CD4-positive, alpha-beta T cell treated with Interleukin-17A for 4 hours (primary cell): Measurements from ENCODE around the gene FITM2.
"Not testable (repeated sequence)": the region's sequence is repeated elsewhere in the genome, so short reads cannot be mapped to it uniquely, and the experiment has no call there.

Experiments
- DNase-seq: peaks from one replicate; pipeline ENCODE4 v3.0.0-alpha.2; 2020; ENCODE audit warnings: mixed read lengths

The FITM2 gene

GRCh38 chr20:44331201-44331600, 20.2 kb upstream of the FITM2 start:
- DNase-seq = no peak

DNA sequence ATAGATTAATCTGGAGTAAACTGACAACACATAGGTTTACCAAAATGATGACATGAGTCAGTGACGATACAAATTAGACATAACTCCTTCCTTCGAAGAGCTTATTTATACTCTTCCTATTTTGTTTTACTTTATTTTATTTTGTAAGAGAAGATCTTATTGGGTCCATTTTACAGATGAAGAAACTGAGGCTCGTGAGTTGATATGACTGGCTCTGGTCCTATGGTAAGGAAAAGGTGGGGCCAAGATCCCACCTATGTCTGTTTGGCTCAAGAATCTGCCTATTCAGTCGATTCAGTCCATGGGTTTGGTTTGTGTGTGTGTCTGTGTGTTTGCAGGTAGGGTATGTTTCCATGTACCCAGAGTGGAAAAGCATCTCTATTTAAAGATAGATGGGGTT, 17.4 kb upstream of the FITM2 start:
- DNase-seq = no peak

DNA sequence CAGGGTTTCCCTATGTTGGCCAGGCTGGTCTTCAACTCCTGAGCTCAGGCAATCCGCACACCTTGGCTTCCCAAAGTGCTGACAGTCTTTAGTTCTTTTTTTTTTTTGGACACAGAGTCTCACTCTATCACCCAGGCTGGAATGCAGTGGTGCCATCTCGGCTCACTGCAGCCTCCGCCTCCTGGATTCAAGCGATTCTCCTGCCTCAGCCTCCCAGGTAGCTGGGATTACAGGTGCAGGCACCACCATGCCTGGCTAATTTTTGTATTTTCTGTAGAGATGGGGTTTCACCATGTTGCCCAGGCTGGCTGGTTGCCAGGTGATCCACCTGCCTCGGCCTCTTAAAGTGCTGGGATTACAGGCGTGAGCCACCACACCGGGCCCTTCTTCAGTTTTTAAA, 16.7 kb upstream of the FITM2 start:
- DNase-seq = not testable (repeated sequence)

GRCh38 chr20:44326391-44327159, 15.6 kb upstream of the FITM2 start:
- DNase-seq = peak; percentile 51

DNA sequence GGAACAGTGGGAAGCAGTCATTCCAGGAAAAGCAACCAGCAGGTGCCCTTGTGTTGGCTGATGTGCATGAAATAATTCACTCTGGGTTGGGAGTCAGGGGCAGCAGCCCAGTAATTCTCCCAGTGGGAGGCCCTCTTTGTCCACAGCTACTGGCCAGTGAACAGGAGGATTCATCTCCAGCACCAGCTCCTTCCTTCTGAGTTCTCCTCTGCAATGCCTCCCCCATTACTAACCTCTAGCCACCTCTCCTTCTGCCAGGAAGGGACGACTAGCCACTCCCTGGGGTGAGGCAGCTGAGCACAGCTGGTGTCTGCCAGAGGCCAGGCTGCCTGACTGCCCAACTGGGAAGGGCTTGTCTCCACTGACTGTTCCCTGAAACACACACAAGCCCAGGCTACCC, 13.3 kb upstream of the FITM2 start:
- DNase-seq = no peak

- no peak for DNase-seq
These were observed 8.9 kb upstream of the FITM2 start for GRCh38 chr20:44319839-44320422.

DNA sequence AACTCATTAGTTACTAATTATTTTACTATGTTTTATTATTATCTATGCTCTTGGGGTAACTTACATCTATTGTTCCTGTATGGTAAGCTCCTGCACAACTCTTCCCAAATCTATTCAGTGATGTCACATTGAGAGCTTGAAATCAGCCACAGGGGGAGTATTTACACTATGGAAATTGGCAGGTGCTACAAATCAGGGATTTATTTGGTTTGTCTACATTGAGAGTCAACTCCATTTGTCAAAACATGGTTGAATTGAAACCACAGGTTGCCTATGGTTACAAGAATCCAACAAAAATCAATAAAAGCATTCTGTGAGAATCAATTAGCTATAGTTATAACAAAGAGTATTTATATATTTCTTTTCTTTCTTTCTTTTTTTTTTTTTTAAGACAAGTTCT, 3.9 kb upstream of the FITM2 start:
- no peak for DNase-seq

GRCh38 chr20:44309763-44310663, 989 bp downstream of the FITM2 start:
- no peak for DNase-seq

GRCh38 chr20:44306927-44307326, 4.1 kb downstream of the FITM2 start:
- DNase-seq = no peak

DNA sequence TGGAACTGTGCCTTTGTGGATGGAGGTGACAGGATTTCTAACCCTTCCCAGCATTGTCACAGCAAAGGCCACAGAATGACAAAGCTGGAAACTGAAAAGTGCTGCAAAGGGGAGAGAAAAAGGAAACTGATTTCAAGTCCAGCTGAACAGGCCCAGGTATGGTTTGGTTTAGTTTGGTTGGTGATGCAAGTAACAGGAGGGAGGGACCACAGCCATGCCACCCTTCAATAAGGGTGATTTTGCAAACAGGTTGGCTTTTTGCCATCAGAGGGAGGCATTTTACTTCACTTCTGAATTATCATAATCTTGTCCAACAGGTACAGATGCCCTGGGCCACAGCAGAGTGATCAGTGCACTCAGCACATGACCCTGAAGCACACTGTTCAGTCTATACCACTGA, 6.6 kb downstream of the FITM2 start:
- no peak for DNase-seq

- DNase-seq = no peak
These were observed 8.3 kb downstream of the FITM2 start for GRCh38 chr20:44302736-44303135.

DNA sequence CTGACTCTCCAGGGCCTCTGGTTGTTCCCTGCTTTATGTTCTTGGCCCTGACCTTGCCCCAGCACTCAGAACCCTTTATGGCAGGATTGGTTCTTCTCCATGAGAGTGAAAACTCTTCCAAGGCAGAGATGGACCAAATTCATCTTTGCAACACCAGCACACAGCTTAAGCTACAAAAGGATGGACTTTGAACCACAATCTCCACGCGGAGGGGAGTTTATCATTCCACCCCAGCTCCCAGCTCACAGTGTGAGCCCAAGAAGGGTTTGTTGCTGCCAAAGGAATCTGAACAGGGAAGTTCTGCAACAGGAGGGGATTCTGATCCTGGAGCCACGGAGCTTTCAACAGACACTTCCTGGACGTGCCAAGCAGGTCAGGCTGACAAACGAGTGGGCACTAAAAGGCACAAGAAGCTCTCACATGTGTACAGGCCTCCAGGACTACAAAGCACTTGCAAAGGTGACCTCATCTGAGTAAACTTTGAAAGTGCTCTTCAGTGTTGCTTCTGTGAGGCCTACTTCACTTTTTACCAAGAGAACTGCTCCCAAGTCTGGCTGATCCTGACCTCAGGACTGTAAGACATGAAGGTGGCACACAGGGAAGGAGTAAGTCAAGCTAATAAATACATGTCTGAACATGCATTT, 8.9 kb downstream of the FITM2 start:
- no peak for DNase-seq

DNA sequence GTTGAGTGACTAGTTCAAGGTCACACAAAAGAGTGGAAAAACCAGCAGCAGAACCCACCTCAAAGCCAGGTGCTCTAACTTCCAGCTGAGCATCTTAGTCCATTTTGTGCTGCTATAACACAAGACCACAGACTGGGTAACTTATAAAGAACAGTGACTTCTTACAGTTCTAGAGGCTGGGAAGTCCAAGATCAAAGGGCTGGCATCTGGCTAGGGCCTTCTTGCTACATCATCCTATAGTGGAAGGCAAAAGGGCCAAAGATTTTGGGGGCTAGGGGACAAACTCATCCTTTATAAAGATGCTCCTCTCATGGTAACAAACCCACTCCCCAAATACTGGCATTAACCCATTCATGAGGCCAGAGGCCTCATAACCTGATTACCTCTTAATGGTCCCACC, 9.7 kb downstream of the FITM2 start:
- no peak for DNase-seq

GRCh38 chr20:44299011-44299535, 11.9 kb downstream of the FITM2 start:
- DNase-seq = not testable (repeated sequence)

DNA sequence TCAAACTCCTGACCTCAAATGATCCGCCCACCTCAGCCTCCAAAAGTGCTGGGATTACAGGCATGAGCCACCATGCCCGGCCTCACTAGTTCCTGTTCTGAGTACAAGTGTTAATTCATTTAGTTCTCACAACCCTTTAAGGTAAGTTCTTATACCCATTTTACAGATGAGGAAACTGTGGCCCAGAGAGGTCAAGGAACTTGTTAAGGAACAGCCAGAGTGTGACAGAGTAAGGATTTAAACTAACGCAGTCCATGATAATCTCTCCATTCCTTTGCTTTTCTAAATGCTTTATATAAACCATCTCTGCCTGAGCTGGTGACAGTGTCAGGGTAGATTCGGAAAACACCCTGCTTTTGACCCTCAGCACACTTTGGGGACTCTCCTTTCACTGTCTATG, 13.3 kb downstream of the FITM2 start:
- no peak for DNase-seq

DNA sequence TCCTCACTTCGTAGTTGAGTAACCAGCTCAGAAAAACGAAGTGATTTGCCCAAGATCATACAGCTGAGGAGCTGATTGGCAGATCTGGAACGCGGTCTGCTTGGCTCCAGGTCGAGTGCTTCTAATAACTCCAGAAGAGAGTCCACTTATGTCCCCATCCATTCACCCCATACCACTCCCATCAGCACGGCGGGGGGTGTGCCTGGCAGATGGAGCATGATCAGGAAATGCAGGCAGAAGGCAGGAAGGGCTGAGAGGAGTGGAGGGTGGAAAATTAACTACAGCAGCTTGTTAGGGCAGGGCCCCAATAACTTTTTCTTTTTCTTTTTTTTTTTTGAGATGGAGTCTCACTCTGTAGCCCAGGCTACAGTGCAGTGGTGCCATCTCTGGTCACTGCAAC, 15.0 kb downstream of the FITM2 start:
- no peak for DNase-seq

GRCh38 chr20:44291754-44292153, 19.2 kb downstream of the FITM2 start:
- DNase-seq = no peak

DNA sequence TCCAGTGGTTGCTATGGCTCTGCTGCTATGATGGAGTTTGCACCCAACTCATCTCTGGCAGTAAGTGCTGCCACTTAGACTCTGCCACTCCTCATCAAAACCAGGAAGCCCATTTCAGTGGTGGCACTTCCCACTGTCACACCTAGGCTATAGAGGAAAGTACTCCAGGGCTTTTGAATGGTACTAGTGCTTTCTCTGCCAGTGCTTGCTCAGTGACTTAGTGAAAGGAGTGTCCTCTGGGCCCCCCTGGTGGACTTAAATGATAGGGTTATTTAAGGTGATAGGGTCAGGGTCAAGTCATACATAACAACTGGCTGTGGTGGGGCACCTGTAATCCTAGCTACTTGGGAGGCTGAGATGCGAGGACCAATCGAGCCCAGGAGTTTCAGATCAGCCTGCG, 22.8 kb downstream of the FITM2 start:
- DNase-seq = peak; percentile 41

DNA sequence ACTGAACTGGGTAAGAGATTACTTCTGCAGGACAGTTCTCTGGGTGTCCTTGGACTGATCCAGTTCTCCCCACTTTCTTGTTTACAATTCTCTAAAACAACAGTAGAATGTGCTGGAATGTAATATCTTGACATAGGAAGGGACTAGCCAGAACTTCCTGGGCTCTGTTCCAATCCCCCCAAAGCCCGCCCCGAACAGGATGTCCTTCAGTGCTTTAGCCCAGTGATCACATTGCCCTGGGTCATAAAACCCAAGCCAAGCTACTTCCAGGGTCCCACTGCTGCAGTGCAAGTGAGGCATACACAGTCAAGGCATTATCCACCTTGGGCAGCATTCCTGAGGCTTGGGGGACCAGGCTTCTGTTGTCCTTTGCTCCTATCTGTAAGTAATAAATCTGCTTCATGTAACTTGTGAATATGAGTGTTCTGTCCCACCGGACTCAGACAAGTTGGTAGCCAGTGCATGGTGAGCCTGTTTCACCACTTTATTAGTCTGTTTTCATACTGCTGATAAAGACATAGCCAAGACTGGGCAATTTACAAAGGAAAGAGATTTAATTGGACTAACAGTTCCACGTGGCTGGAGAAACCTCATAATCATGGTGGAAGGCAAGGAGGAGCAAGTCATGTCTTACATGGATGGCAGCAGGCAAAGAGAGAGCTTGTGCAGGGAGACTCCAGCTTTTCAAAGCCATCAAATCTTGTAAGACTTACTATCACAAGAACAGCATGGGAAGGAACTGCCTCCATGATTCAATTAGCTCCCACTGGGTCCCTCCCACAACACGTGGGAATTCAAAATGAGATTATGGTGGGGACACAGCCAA, 23.5 kb downstream of the FITM2 start:
- DNase-seq = no peak

GRCh38 chr20:44284032-44284431, 27.0 kb downstream of the FITM2 start:
- no peak for DNase-seq

GRCh38 chr20:44282192-44282591, 28.8 kb downstream of the FITM2 start:
- DNase-seq = no peak

DNA sequence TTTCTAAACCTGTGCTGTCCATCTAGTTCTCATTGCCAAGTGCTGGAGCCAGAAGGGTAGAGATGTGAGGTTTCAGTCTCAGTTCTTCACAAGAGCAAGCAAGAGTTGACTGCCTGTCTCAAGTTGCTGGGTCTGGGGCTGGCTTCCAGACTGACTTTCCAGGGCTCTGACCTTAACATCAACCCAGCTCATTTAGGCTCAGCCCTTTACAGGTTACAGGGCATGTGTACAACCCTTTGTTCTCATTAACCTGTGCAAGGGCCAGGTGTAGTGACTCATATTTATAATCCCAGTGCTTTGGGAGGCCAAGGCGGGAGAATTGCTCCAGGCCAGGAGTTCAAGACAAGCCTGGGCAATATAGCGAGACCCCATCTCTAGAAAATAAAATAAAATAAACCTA, 30.6 kb downstream of the FITM2 start:
- DNase-seq = no peak
